ENCODE data around the gene INSIG2. TPM values are rescaled to one million over a fixed set of nuclear protein-coding genes. Genes with fewer than 3 reads are reported as not detected.

INSIG2 gene
- total and polyA plus RNA-seq, 2 of the 8 experiments (the other 6 are each of a cell fraction or from before 2014, with no cell fraction given): 7.0 to 11.2 TPM

- TF ChIP-seq SRF (IDR thresholded peaks at IDR 0.05; ENCODE audit: low read depth, low read length) (no peak), CBX8 (IDR thresholded peaks at IDR 0.05; ENCODE audit: borderline replicate concordance, low read depth, low read length) (no peak), HDAC6 (IDR thresholded peaks at IDR 0.05; ENCODE audit: low read depth, low read length) (no peak), CEBPB (IDR thresholded peaks at IDR 0.05; ENCODE audit: low read depth, low read length) (no peak), CTCF (IDR thresholded peaks at IDR 0.05; ENCODE audit: control extremely low read depth in 1 of 3, insufficient read depth in 1 of 3, low read depth in 1 of 3, low read length in 3 of 3) (no peak), CBX5 (IDR thresholded peaks at IDR 0.05; ENCODE audit: low read depth, low read length) (no peak), CHD1 (IDR thresholded peaks at IDR 0.05; ENCODE audit: low read depth, low read length) (no peak), EP300 (IDR thresholded peaks at IDR 0.05; ENCODE audit: borderline replicate concordance in 1 of 2, low read depth in 2 of 2, low read length in 2 of 2) (no peak), POLR2AphosphoS5 (IDR thresholded peaks at IDR 0.05; ENCODE audit: low read depth, low read length) (no peak)
- 76% methylated on average over 5 of the region's 5 CpGs; no CpG with 5 or more reads in 1 of the 2 experiments for WGBS, 2 experiments (ENCODE audit: extremely low coverage in 1 of 2, insufficient coverage in 1 of 2, insufficient read length in 1 of 2, insufficient replicate concordance in 2 of 2, low coverage in 1 of 2, low lambda C conversion rate in 2 of 2, missing lambda C conversion rate in 1 of 2)
- Histone ChIP-seq H2BK5ac (ENCODE audit: low read depth, low read length) (no peak overlapping the region), H2BK120ac (replicated peaks; ENCODE audit: low read depth, low read length) (no peak overlapping the region), H2AFZ (ENCODE audit: low read length) (no peak overlapping the region), H3K36me3 (ENCODE audit: control insufficient read depth in 2 of 4, insufficient read depth in 4 of 4, low read length in 3 of 4) (no peaks in the 10 kb centered on the region), H3K23me2 (ENCODE audit: low read depth, low read length) (no peaks in the 10 kb centered on the region), H3K9ac (replicated peaks in 1 of 4; ENCODE audit: extremely low read depth in 1 of 4, low read depth in 3 of 4, low read length in 3 of 4) (no peak overlapping the region), H3K79me1 (ENCODE audit: low read depth, low read length) (no peaks in the 10 kb centered on the region), H2AK5ac (ENCODE audit: low read depth, low read length) (no peak overlapping the region), H2BK15ac (ENCODE audit: low read length) (no peak overlapping the region), H3K18ac (ENCODE audit: extremely low read depth, low read length) (no peak overlapping the region), H4K91ac (replicated peaks; ENCODE audit: insufficient read length, low read length) (no peak overlapping the region), H3K79me2 (ENCODE audit: control insufficient read depth in 1 of 2, insufficient read depth in 2 of 2, low read length in 2 of 2) (no peaks in the 10 kb centered on the region), H2BK12ac (ENCODE audit: low read depth, low read length) (no peak overlapping the region), H2BK20ac (ENCODE audit: low read length) (no peak overlapping the region), H3K56ac (replicated peaks; ENCODE audit: insufficient read length, low read depth, low read length) (no peak overlapping the region), H3K27me3 (replicated peaks in 1 of 4; ENCODE audit: control insufficient read depth in 3 of 4, extremely low read depth in 1 of 4, insufficient read depth in 3 of 4, low read length in 3 of 4) (no peaks in the 10 kb centered on the region), H3K27ac (ENCODE audit: low read depth, low read length) (no peak overlapping the region), H3K23ac (ENCODE audit: insufficient read length) (no peak overlapping the region), H3K4me3 (ENCODE audit: extremely low read depth in 1 of 4, insufficient read depth in 2 of 4, low read depth in 3 of 4, low read length in 4 of 4) (no peak overlapping the region), H3K4me1 (replicated peaks in 1 of 4; ENCODE audit: control insufficient read depth in 3 of 4, insufficient read depth in 4 of 4, low read length in 3 of 4) (no peaks in the 10 kb centered on the region), H4K5ac (ENCODE audit: insufficient read length, low read depth, low read length) (no peak overlapping the region), H3K14ac (ENCODE audit: insufficient read length) (no peak overlapping the region), H3K9me3 (ENCODE audit: insufficient read depth in 2 of 2, low read depth in 1 of 2, low read length in 1 of 2) (no peaks in the 10 kb centered on the region), H4K8ac (ENCODE audit: extremely low read depth, insufficient read depth, low read length) (no peak overlapping the region), H3K4me2 (ENCODE audit: insufficient read depth in 1 of 2, low read depth in 2 of 2, low read length in 2 of 2) (no peak overlapping the region), H4K20me1 (replicated peaks in 1 of 2; ENCODE audit: control insufficient read depth in 1 of 2, insufficient read depth in 2 of 2, low read length in 2 of 2) (no peaks in the 10 kb centered on the region), H3K4ac (replicated peaks; ENCODE audit: insufficient read length, low read depth, low read length) (no peak overlapping the region)
- ChIA-PET POLR2A (ENCODE audit: partially characterized antibody) (interaction anchor here (0.8 kb wide), 1 partner anchor 9 kb away, joined by 3 read pairs; no protein-coding TSS in a partner anchor), CTCF (ENCODE audit: partially characterized antibody) (interaction anchor here (0.7 kb wide), 1 partner anchor 19 kb away, joined by 4 read pairs; no protein-coding TSS in a partner anchor)
- FAIRE-seq (no peak), DNase-seq (ENCODE audit: low read depth in 1 of 2, low spot score in 2 of 2) (no peak)
Observed at GRCh38 chr2:118127250-118127649, 39.0 kb downstream of the INSIG2 start.
